Stomach smooth muscle (tissue), 2 donors: ENCODE data around the gene RPL21.
A peak's percentile ranks its signal among the peaks of the same experiment; 100 is the strongest.

Source experiments
- H3K27ac ChIP-seq: one replicate; pipeline ENCODE4 v1.7.0; 2013; ENCODE audit warnings: mild to moderate bottlenecking, low read length, inconsistent platforms
- H3K27me3 ChIP-seq, 2 donors: one replicate each; pipeline ENCODE4 v1.7.0; 2013; ENCODE audit warnings: low read length in 2 of 2; ENCODE audit not compliant: insufficient read depth in 2 of 2, control insufficient read depth in 1 of 2
- H3K36me3 ChIP-seq, 2 donors: one replicate each; pipeline ENCODE4 v1.7.0; 2013; ENCODE audit warnings: low read length in 2 of 2; ENCODE audit not compliant: control insufficient read depth in 2 of 2, insufficient read depth in 2 of 2
- H3K4me1 ChIP-seq: one replicate; pipeline ENCODE4 v1.7.0; 2013; ENCODE audit warnings: low read length; ENCODE audit not compliant: control insufficient read depth, insufficient read depth
- H3K4me3 ChIP-seq, 2 donors: one replicate each; pipeline ENCODE4 v1.7.0; 2013; ENCODE audit warnings: low read length in 2 of 2
- H3K9ac ChIP-seq, 2 donors: one replicate each; pipeline ENCODE4 v1.7.0; 2013; ENCODE audit warnings: low read length in 2 of 2, mild to moderate bottlenecking in 1 of 2
- H3K9me3 ChIP-seq, 2 donors: one replicate each; pipeline ENCODE4 v1.7.0; 2013; ENCODE audit warnings: low read length in 2 of 2; ENCODE audit not compliant: control insufficient read depth in 2 of 2
- donor health status: healthy.
- donor health status: Pancreatic carcinoma.

RPL21 gene

GRCh38 chr13:27270594-27271520 lies 19.5 kb downstream of the RPL21 start, which contains the start of gene RASL11A:
Gene RASL11A, plus strand, starts transcription at chr13:27270830. Its CDS starts 115 bp downstream, at chr13:27270945.
- H3K4me3 ChIP-seq = peak within 1 kb of the TSS; percentile 89 to 93
- peaks cover 0 to 3% of the 10 kb centered on the region in 2 donors for H3K36me3 ChIP-seq
- H3K9me3 ChIP-seq = no peaks in the 10 kb centered on the region
- peaks cover 40% of the 10 kb centered on the region for H3K4me1 ChIP-seq
- H3K27me3 ChIP-seq = no peaks in the 10 kb centered on the region
- H3K9ac ChIP-seq = peak within 1 kb of the TSS; percentile 80 to 84
- peak within 1 kb of the TSS; percentile 75 for H3K27ac ChIP-seq

GRCh38 chr13:27271570-27272096 lies 20.3 kb downstream of the RPL21 start:
- H3K4me3 ChIP-seq = peak overlapping the region; percentile 89 to 93
- peak overlapping the region; percentile 75 for H3K27ac ChIP-seq
- H3K36me3 ChIP-seq = peaks cover 0 to 3% of the 10 kb centered on the region in 2 donors
- H3K27me3 ChIP-seq = no peaks in the 10 kb centered on the region
- peak overlapping the region; percentile 80 to 84 for H3K9ac ChIP-seq
- H3K9me3 ChIP-seq = no peaks in the 10 kb centered on the region
- H3K4me1 ChIP-seq = peaks cover 35% of the 10 kb centered on the region

GRCh38 chr13:27273658-27274425 lies 22.5 kb downstream of the RPL21 start:
- Histone ChIP-seq H3K27ac (no peak overlapping the region), H3K27me3 (no peaks in the 10 kb centered on the region), H3K9me3 (no peaks in the 10 kb centered on the region), H3K36me3 (peaks cover 0 to 3% of the 10 kb centered on the region in 2 donors), H3K9ac (no peak overlapping the region), H3K4me1 (peaks cover 26% of the 10 kb centered on the region), H3K4me3 (no peak overlapping the region)

- H3K4me1 ChIP-seq = peaks cover 21% of the 10 kb centered on the region
- H3K27me3 ChIP-seq = no peaks in the 10 kb centered on the region
- H3K4me3 ChIP-seq = no peak overlapping the region
- no peaks in the 10 kb centered on the region for H3K9me3 ChIP-seq
- H3K36me3 ChIP-seq = peaks cover 0 to 3% of the 10 kb centered on the region in 2 donors
- no peak overlapping the region for H3K9ac ChIP-seq
- no peak overlapping the region for H3K27ac ChIP-seq
Observed at GRCh38 chr13:27274631-27275030, 23.3 kb downstream of the RPL21 start.

GRCh38 chr13:27276188-27276587 lies 24.8 kb downstream of the RPL21 start:
- Histone ChIP-seq H3K9me3 (no peaks in the 10 kb centered on the region), H3K27me3 (no peaks in the 10 kb centered on the region), H3K4me1 (peaks cover 17% of the 10 kb centered on the region), H3K27ac (no peak overlapping the region), H3K36me3 (peaks cover 0 to 3% of the 10 kb centered on the region in 2 donors), H3K4me3 (no peak overlapping the region), H3K9ac (no peak overlapping the region)

GRCh38 chr13:27279506-27279905 lies 28.1 kb downstream of the RPL21 start:
- Histone ChIP-seq H3K9ac (no peak overlapping the region), H3K4me3 (no peak overlapping the region), H3K9me3 (no peaks in the 10 kb centered on the region), H3K27me3 (no peaks in the 10 kb centered on the region), H3K36me3 (no peaks in the 10 kb centered on the region), H3K4me1 (no peaks in the 10 kb centered on the region), H3K27ac (no peak overlapping the region)

- Histone ChIP-seq H3K4me1 (no peaks in the 10 kb centered on the region), H3K9ac (no peak overlapping the region), H3K27ac (no peak overlapping the region), H3K27me3 (no peaks in the 10 kb centered on the region), H3K36me3 (no peaks in the 10 kb centered on the region), H3K9me3 (no peaks in the 10 kb centered on the region), H3K4me3 (no peak overlapping the region)
Observed at GRCh38 chr13:27280009-27280656, 28.8 kb downstream of the RPL21 start.

- Histone ChIP-seq H3K9me3 (no peaks in the 10 kb centered on the region), H3K27me3 (no peaks in the 10 kb centered on the region), H3K9ac (no peak overlapping the region), H3K4me3 (no peak overlapping the region), H3K4me1 (no peaks in the 10 kb centered on the region), H3K36me3 (no peaks in the 10 kb centered on the region), H3K27ac (no peak overlapping the region)
Observed at GRCh38 chr13:27280841-27281240, 29.5 kb downstream of the RPL21 start.

GRCh38 chr13:27281420-27281819 lies 30.1 kb downstream of the RPL21 start:
- no peaks in the 10 kb centered on the region for H3K27me3 ChIP-seq
- H3K4me3 ChIP-seq = no peak overlapping the region
- H3K27ac ChIP-seq = no peak overlapping the region
- H3K9ac ChIP-seq = no peak overlapping the region
- H3K4me1 ChIP-seq = no peaks in the 10 kb centered on the region
- H3K9me3 ChIP-seq = no peaks in the 10 kb centered on the region
- H3K36me3 ChIP-seq = no peaks in the 10 kb centered on the region

GRCh38 chr13:27283906-27284493 lies 32.6 kb downstream of the RPL21 start:
- H3K36me3 ChIP-seq = no peaks in the 10 kb centered on the region
- no peak overlapping the region for H3K9ac ChIP-seq
- no peaks in the 10 kb centered on the region for H3K9me3 ChIP-seq
- no peak overlapping the region for H3K4me3 ChIP-seq
- H3K27ac ChIP-seq = no peak overlapping the region
- H3K4me1 ChIP-seq = no peaks in the 10 kb centered on the region
- H3K27me3 ChIP-seq = no peaks in the 10 kb centered on the region
